Measurements from ENCODE around the gene SERAC1. TPM values are rescaled to one million over a fixed set of nuclear protein-coding genes. Genes with fewer than 3 reads are reported as not detected.

SERAC1 gene
- polyA plus RNA-seq, 1 experiment = 6.1 TPM

GRCh38 chr6:158103228-158103627, 64.8 kb downstream of the SERAC1 start:
- no peak overlapping the region for H3K4me3 ChIP-seq (ENCODE audit: low read depth, low read length)
- CTCF ChIA-PET = no interaction called here
- no peak for DNase-seq (ENCODE audit: low read depth)
- H3K27me3 ChIP-seq (ENCODE audit: control insufficient read depth, insufficient read depth, low read length) = no peaks in the 10 kb centered on the region
- no peak for TF ChIP-seq CTCF (IDR thresholded peaks at IDR 0.05; ENCODE audit: insufficient read depth, low read depth, low read length)
- H3K36me3 ChIP-seq (ENCODE audit: control insufficient read depth, insufficient read depth, low read length) = peaks cover 1% of the 10 kb centered on the region
- POLR2A ChIA-PET = no interaction called here

DNA sequence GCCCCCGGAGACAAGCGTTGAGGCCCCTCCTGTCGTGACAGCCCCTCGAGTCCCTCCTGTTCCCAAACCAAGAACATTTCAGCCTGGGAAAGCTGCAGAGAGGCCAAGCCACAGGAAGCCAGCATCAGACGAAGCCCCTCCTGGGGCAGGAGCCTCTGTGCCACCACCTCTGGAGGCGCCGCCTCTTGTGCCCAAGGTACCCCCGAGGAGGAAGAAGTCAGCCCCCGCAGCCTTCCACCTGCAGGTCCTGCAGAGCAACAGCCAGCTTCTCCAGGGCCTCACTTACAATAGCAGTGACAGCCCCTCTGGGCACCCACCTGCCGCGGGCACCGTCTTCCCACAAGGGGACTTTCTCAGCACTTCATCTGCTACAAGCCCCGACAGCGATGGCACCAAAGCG, 72.4 kb downstream of the SERAC1 start:
- no peaks in the 10 kb centered on the region for H3K27me3 ChIP-seq (ENCODE audit: control insufficient read depth, insufficient read depth, low read length)
- ChIA-PET POLR2A (no interaction called here), CTCF (interaction anchor here (1.1 kb wide), 1 partner anchor 110 kb away, joined by 3 read pairs; no protein-coding TSS in a partner anchor)
- peaks cover 27% of the 10 kb centered on the region for H3K36me3 ChIP-seq (ENCODE audit: control insufficient read depth, insufficient read depth, low read length)
- DNase-seq (ENCODE audit: low read depth) = no peak
- no peak for TF ChIP-seq CTCF (IDR thresholded peaks at IDR 0.05; ENCODE audit: insufficient read depth, low read depth, low read length)
- H3K4me3 ChIP-seq (ENCODE audit: low read depth, low read length) = no peak overlapping the region

DNA sequence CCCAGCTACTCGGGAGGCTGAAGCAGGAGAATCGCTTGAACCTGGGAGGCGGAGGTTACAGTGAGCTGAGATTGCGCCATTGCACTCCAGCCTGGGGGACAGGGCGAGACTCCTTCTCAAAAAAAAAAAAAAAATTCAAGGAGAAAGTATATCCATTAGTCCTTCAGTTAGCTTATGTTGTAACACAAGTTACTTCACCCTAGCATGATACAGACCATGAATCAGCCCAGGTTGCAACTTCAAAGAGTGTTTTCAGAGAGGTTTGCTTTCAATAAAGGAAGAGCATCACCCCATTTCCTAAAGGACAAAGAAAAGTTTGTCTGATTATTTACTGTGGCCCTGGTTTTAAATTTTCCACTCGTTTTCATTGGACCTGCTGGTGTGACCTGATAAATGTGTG, 73.0 kb downstream of the SERAC1 start:
- no peaks in the 10 kb centered on the region for H3K27me3 ChIP-seq (ENCODE audit: control insufficient read depth, insufficient read depth, low read length)
- H3K4me3 ChIP-seq (ENCODE audit: low read depth, low read length) = no peak overlapping the region
- peaks cover 27% of the 10 kb centered on the region for H3K36me3 ChIP-seq (ENCODE audit: control insufficient read depth, insufficient read depth, low read length)
- DNase-seq (ENCODE audit: low read depth) = no peak
- POLR2A ChIA-PET = no interaction called here
- CTCF ChIA-PET = no interaction called here
- no peak for TF ChIP-seq CTCF (IDR thresholded peaks at IDR 0.05; ENCODE audit: insufficient read depth, low read depth, low read length)

DNA sequence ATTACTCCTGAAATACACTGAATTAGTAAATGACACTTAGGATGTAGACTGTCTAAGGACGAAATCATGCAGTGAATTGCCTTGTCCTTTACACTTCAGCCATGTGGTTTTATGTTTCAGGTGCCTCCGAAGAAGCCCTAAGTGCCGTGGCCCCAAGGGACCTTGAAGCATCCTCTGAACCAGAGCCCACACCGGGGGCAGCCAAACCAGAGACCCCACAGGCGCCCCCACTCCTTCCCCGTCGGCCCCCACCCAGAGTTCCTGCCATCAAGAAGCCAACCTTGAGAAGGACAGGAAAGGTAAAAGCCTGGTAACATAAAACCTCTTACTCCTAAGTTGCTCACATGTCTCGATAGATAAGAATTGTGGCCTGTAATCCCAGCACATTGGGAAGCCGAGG, 75.3 kb downstream of the SERAC1 start:
- Histone ChIP-seq H3K4me3 (ENCODE audit: low read depth, low read length) (no peak overlapping the region), H3K36me3 (ENCODE audit: control insufficient read depth, insufficient read depth, low read length) (peaks cover 30% of the 10 kb centered on the region), H3K27me3 (ENCODE audit: control insufficient read depth, insufficient read depth, low read length) (no peaks in the 10 kb centered on the region)
- CTCF ChIA-PET = no interaction called here
- POLR2A ChIA-PET = no interaction called here
- TF ChIP-seq CTCF (IDR thresholded peaks at IDR 0.05; ENCODE audit: insufficient read depth, low read depth, low read length) = no peak
- DNase-seq (ENCODE audit: low read depth) = no peak

DNA sequence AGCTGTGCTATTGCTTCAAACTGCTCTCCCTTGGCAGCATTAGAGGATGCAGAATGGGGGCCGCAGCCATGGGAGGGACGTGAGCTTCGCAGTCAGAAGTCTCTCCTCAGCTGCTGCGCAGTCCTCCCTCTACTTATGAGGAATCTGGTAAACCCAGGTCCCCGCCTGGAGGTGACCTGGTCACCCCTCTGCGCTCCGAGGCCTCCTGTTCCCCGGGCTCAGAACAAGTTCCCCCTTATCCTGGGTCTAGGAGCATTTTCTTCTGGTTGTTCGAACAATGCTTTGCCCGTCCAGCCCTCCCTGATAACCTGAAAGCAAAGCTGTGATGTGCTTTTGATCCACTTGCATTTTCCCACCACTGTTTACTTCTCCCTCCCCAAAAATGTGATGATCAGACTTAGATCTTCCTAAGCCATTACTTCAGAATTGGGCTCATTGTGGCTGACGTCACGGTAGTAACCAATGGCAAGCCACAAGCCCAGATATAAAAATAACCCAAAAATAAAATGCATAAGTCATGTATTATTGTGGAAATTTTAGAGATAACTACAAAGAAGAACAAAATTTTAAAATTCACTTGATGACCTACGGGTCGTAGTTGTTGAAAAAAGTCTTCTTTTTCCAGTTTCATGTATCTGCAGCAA, 80.7 kb downstream of the SERAC1 start:
- no peak for DNase-seq (ENCODE audit: low read depth)
- ChIA-PET POLR2A (no interaction called here), CTCF (interaction anchor here (0.6 to 1.4 kb wide), 5 partner anchors 9 to 106 kb away, joined by 3 to 9 read pairs (median 4); partner anchors contain the start of gene SYNJ2)
- TF ChIP-seq CTCF (IDR thresholded peaks at IDR 0.05; ENCODE audit: insufficient read depth, low read depth, low read length) = no peak
- Histone ChIP-seq H3K27me3 (ENCODE audit: control insufficient read depth, insufficient read depth, low read length) (no peaks in the 10 kb centered on the region), H3K36me3 (ENCODE audit: control insufficient read depth, insufficient read depth, low read length) (peaks cover 30% of the 10 kb centered on the region), H3K4me3 (ENCODE audit: low read depth, low read length) (no peak overlapping the region)
